Dendritic cell treated with granulocyte-macrophage colony-stimulating factor and Interleukin-4, amounts not matched to agents 40 ng/mL and 50 ng/mL, for 4 days (primary cell): ENCODE measurements around the gene EEFSEC.

ENCODE experiments used
- H3K27ac Mint-ChIP-seq: one replicate; pipeline ENCODE4 v1.8.0; 2022; ENCODE audit warnings: mild to moderate bottlenecking, mixed read lengths
- H3K27me3 Mint-ChIP-seq: one replicate; pipeline ENCODE4 v1.8.0; 2022; ENCODE audit warnings: mild to moderate bottlenecking, mixed read lengths
- H3K36me3 Mint-ChIP-seq: one replicate; pipeline ENCODE4 v1.8.0; 2022; ENCODE audit warnings: low read depth, mixed read lengths
- H3K4me1 Mint-ChIP-seq: one replicate; pipeline ENCODE4 v1.8.0; 2022; ENCODE audit warnings: low read depth, mixed read lengths
- H3K4me3 Mint-ChIP-seq: one replicate; pipeline ENCODE4 v1.8.0; 2022; ENCODE audit warnings: mild to moderate bottlenecking, moderate library complexity, mixed read lengths
- H3K9me3 Mint-ChIP-seq: one replicate; pipeline ENCODE4 v1.8.0; 2022; ENCODE audit warnings: mixed read lengths
- intact Hi-C: fragments of 100-400 bp; cut with micrococcal nuclease; formaldehyde crosslinking; loops from one replicate; pipeline ENCODE4 v1.15.0; 2022

Gene EEFSEC

GRCh38 chr3:128310286-128311058, 157.2 kb downstream of the EEFSEC start:
- Mint-ChIP-seq H3K9me3 (no peaks in the 10 kb centered on the region), H3K36me3 (peaks cover 15% of the 10 kb centered on the region), H3K27ac (no peak overlapping the region), H3K4me1 (no peaks in the 10 kb centered on the region), H3K4me3 (no peak overlapping the region), H3K27me3 (no peaks in the 10 kb centered on the region)
- intact Hi-C loops: no loop called here

GRCh38 chr3:128311441-128311844, 158.2 kb downstream of the EEFSEC start:
- Mint-ChIP-seq H3K9me3 (no peaks in the 10 kb centered on the region), H3K27me3 (no peaks in the 10 kb centered on the region), H3K27ac (no peak overlapping the region), H3K36me3 (peaks cover 19% of the 10 kb centered on the region), H3K4me1 (no peaks in the 10 kb centered on the region), H3K4me3 (no peak overlapping the region)
- intact Hi-C loops: no loop called here

- H3K4me1 Mint-ChIP-seq: no peaks in the 10 kb centered on the region
- H3K36me3 Mint-ChIP-seq: peaks cover 27% of the 10 kb centered on the region
- no peaks in the 10 kb centered on the region for H3K27me3 Mint-ChIP-seq
- H3K4me3 Mint-ChIP-seq: no peak overlapping the region
- no peak overlapping the region for H3K27ac Mint-ChIP-seq
- no peaks in the 10 kb centered on the region for H3K9me3 Mint-ChIP-seq
- intact Hi-C loops: no loop called here
Measured at GRCh38 chr3:128312271-128312670, 159.0 kb downstream of the EEFSEC start.

GRCh38 chr3:128313071-128313725, 159.9 kb downstream of the EEFSEC start:
- Mint-ChIP-seq H3K9me3 (no peaks in the 10 kb centered on the region), H3K27me3 (no peaks in the 10 kb centered on the region), H3K4me3 (no peak overlapping the region), H3K27ac (no peak overlapping the region), H3K36me3 (peaks cover 36% of the 10 kb centered on the region), H3K4me1 (no peaks in the 10 kb centered on the region)
- intact Hi-C loops: no loop called here

GRCh38 chr3:128313935-128314334, 160.7 kb downstream of the EEFSEC start:
- H3K36me3 Mint-ChIP-seq: peaks cover 39% of the 10 kb centered on the region

GRCh38 chr3:128315313-128315712, 162.0 kb downstream of the EEFSEC start:
- H3K27ac Mint-ChIP-seq: no peak overlapping the region
- no peaks in the 10 kb centered on the region for H3K4me1 Mint-ChIP-seq
- peaks cover 47% of the 10 kb centered on the region for H3K36me3 Mint-ChIP-seq
- intact Hi-C loops: no loop called here
- H3K4me3 Mint-ChIP-seq: no peak overlapping the region
- H3K27me3 Mint-ChIP-seq: no peaks in the 10 kb centered on the region
- no peaks in the 10 kb centered on the region for H3K9me3 Mint-ChIP-seq

More at GRCh38 chr3:128313935-128314334, 160.7 kb downstream of the EEFSEC start:
- Mint-ChIP-seq H3K4me1 (no peaks in the 10 kb centered on the region), H3K27me3 (no peaks in the 10 kb centered on the region), H3K4me3 (no peak overlapping the region), H3K27ac (no peak overlapping the region), H3K9me3 (no peaks in the 10 kb centered on the region)
- intact Hi-C loops: no loop called here

GRCh38 chr3:128316481-128316891, 163.2 kb downstream of the EEFSEC start:
- no peaks in the 10 kb centered on the region for H3K27me3 Mint-ChIP-seq
- intact Hi-C loops: no loop called here
- no peaks in the 10 kb centered on the region for H3K9me3 Mint-ChIP-seq
- H3K27ac Mint-ChIP-seq: no peak overlapping the region
- peaks cover 52% of the 10 kb centered on the region for H3K36me3 Mint-ChIP-seq
- no peak overlapping the region for H3K4me3 Mint-ChIP-seq
- H3K4me1 Mint-ChIP-seq: no peaks in the 10 kb centered on the region

- H3K27me3 Mint-ChIP-seq: no peaks in the 10 kb centered on the region
- intact Hi-C loops: no loop called here
- no peak overlapping the region for H3K4me3 Mint-ChIP-seq
- no peak overlapping the region for H3K27ac Mint-ChIP-seq
- H3K4me1 Mint-ChIP-seq: no peaks in the 10 kb centered on the region
- peaks cover 53% of the 10 kb centered on the region for H3K36me3 Mint-ChIP-seq
- H3K9me3 Mint-ChIP-seq: no peaks in the 10 kb centered on the region
Measured at GRCh38 chr3:128317101-128317697, 163.9 kb downstream of the EEFSEC start.

GRCh38 chr3:128317698-128318231, 164.5 kb downstream of the EEFSEC start:
- Mint-ChIP-seq H3K4me3 (no peak overlapping the region), H3K27me3 (no peaks in the 10 kb centered on the region), H3K36me3 (peaks cover 53% of the 10 kb centered on the region), H3K9me3 (no peaks in the 10 kb centered on the region), H3K27ac (no peak overlapping the region), H3K4me1 (no peaks in the 10 kb centered on the region)
- intact Hi-C loops: no loop called here

GRCh38 chr3:128318275-128318941, 165.1 kb downstream of the EEFSEC start:
- Mint-ChIP-seq H3K9me3 (no peaks in the 10 kb centered on the region), H3K27me3 (no peaks in the 10 kb centered on the region), H3K36me3 (peaks cover 53% of the 10 kb centered on the region), H3K4me3 (no peak overlapping the region), H3K4me1 (no peaks in the 10 kb centered on the region), H3K27ac (no peak overlapping the region)
- intact Hi-C loops: no loop called here

GRCh38 chr3:128319107-128319506, 165.8 kb downstream of the EEFSEC start:
- H3K4me3 Mint-ChIP-seq: no peak overlapping the region
- no peak overlapping the region for H3K27ac Mint-ChIP-seq
- H3K27me3 Mint-ChIP-seq: no peaks in the 10 kb centered on the region
- no peaks in the 10 kb centered on the region for H3K9me3 Mint-ChIP-seq
- peaks cover 53% of the 10 kb centered on the region for H3K36me3 Mint-ChIP-seq
- no peaks in the 10 kb centered on the region for H3K4me1 Mint-ChIP-seq
- intact Hi-C loops: no loop called here

GRCh38 chr3:128319741-128320141, 166.5 kb downstream of the EEFSEC start:
- H3K9me3 Mint-ChIP-seq: no peaks in the 10 kb centered on the region
- no peak overlapping the region for H3K27ac Mint-ChIP-seq
- no peak overlapping the region for H3K4me3 Mint-ChIP-seq
- peaks cover 53% of the 10 kb centered on the region for H3K36me3 Mint-ChIP-seq
- intact Hi-C loops: loop anchor here (10.0 kb wide), 1 partner anchor 225 kb away; no protein-coding TSS in a partner anchor
- no peaks in the 10 kb centered on the region for H3K4me1 Mint-ChIP-seq
- no peaks in the 10 kb centered on the region for H3K27me3 Mint-ChIP-seq

- Mint-ChIP-seq H3K36me3 (peaks cover 55% of the 10 kb centered on the region), H3K27me3 (no peaks in the 10 kb centered on the region)
Measured at GRCh38 chr3:128320551-128321340, 167.5 kb downstream of the EEFSEC start.

More at GRCh38 chr3:128320551-128321340, 167.5 kb downstream of the EEFSEC start:
- no peak overlapping the region for H3K27ac Mint-ChIP-seq
- peaks cover 6% of the 10 kb centered on the region for H3K4me1 Mint-ChIP-seq
- intact Hi-C loops: loop anchor here (10.0 kb wide), 1 partner anchor 226 kb away; no protein-coding TSS in a partner anchor
- H3K9me3 Mint-ChIP-seq: no peaks in the 10 kb centered on the region
- H3K4me3 Mint-ChIP-seq: no peak overlapping the region
